ENCODE measurements around the gene ICAM4. TPM values are rescaled to one million over a fixed set of nuclear protein-coding genes. Genes with fewer than 3 reads are reported as not detected.

Gene ICAM4
- polyA plus RNA-seq, 3 donors, result 5.5 to 17.3 (median 11.2) TPM

- WGBS (ENCODE audit: insufficient coverage), result 0% methylated on average over 1 of the region's 4 CpGs
- DNase-seq, result peak in 1 of 3 donors; percentile 27
- intact Hi-C loops (cut with micrococcal nuclease), result no loop called here
- TF ChIP-seq CTCF (IDR thresholded peaks at IDR 0.05), result no peak
- Mint-ChIP-seq H3K9me3 (peaks cover 0 to 23% (median 10%) of the 10 kb centered on the region in 7 donors), H3K4me3 (no peak overlapping the region), H3K27me3 (ENCODE audit: low read depth in 3 of 3) (peaks cover 26 to 36% (median 32%) of the 10 kb centered on the region in 3 donors), H3K27ac (peak overlapping the region in 3 of 7 donors; percentile 37 to 64 (median 40)), H3K4me1 (peaks cover 52% of the 10 kb centered on the region), H3K36me3 (peaks cover 59 to 66% of the 10 kb centered on the region in 2 donors)
- Histone ChIP-seq H3K4me1 (ENCODE audit: control insufficient read depth in 1 of 2, insufficient read depth in 2 of 2, low read length in 2 of 2) (peaks cover 52 to 58% of the 10 kb centered on the region in 2 donors), H3K4me3 (replicated peaks in 1 of 3; ENCODE audit: low read depth in 2 of 3, low read length in 3 of 3) (no peak overlapping the region), H3K79me2 (ENCODE audit: insufficient read depth, low read length) (no peaks in the 10 kb centered on the region), H3K36me3 (replicated peaks in 1 of 2; ENCODE audit: control insufficient read depth in 1 of 2, insufficient read depth in 2 of 2, low read length in 2 of 2) (peaks cover 43 to 54% of the 10 kb centered on the region in 2 donors), H3K9me3 (replicated peaks in 1 of 2; ENCODE audit: control insufficient read depth in 1 of 2, insufficient read depth in 1 of 2, low read length in 2 of 2) (no peaks in the 10 kb centered on the region), H4K20me1 (ENCODE audit: insufficient read depth, low read length) (peaks cover 67% of the 10 kb centered on the region), H2AFZ (ENCODE audit: insufficient read depth, low read depth, low read length, poor library complexity, severe bottlenecking) (no peak overlapping the region), H3K27ac (ENCODE audit: low read depth in 1 of 2, low read length in 2 of 2) (no peak overlapping the region), H3K4me2 (replicated peaks; ENCODE audit: extremely low read depth, low read length, poor library complexity, severe bottlenecking) (no peak overlapping the region), H3K27me3 (ENCODE audit: control insufficient read depth in 2 of 2, insufficient read depth in 2 of 2, low read length in 2 of 2) (peaks cover 9 to 30% of the 10 kb centered on the region in 2 donors), H3K9ac (ENCODE audit: insufficient read depth, low read length, poor library complexity, severe bottlenecking) (no peak overlapping the region)
Measured at GRCh38 chr19:10285393-10285792, 1.4 kb upstream of the ICAM4 start.

- Histone ChIP-seq H3K4me2 (replicated peaks; ENCODE audit: extremely low read depth, low read length, poor library complexity, severe bottlenecking) (peak overlapping the region; percentile 78), H3K36me3 (replicated peaks in 1 of 2; ENCODE audit: control insufficient read depth in 1 of 2, insufficient read depth in 2 of 2, low read length in 2 of 2) (peaks cover 25% of the 10 kb centered on the region in 2 donors), H3K27ac (ENCODE audit: low read depth in 1 of 2, low read length in 2 of 2) (no peak overlapping the region), H3K9ac (ENCODE audit: insufficient read depth, low read length, poor library complexity, severe bottlenecking) (no peak overlapping the region), H3K4me1 (ENCODE audit: control insufficient read depth in 1 of 2, insufficient read depth in 2 of 2, low read length in 2 of 2) (peaks cover 86 to 91% of the 10 kb centered on the region in 2 donors), H2AFZ (ENCODE audit: insufficient read depth, low read depth, low read length, poor library complexity, severe bottlenecking) (peak overlapping the region; percentile 1), H3K9me3 (replicated peaks in 1 of 2; ENCODE audit: control insufficient read depth in 1 of 2, insufficient read depth in 1 of 2, low read length in 2 of 2) (peaks cover 6 to 12% of the 10 kb centered on the region in 2 donors), H3K27me3 (ENCODE audit: control insufficient read depth in 2 of 2, insufficient read depth in 2 of 2, low read length in 2 of 2) (peaks cover 23 to 62% of the 10 kb centered on the region in 2 donors), H3K79me2 (ENCODE audit: insufficient read depth, low read length) (no peaks in the 10 kb centered on the region), H3K4me3 (replicated peaks in 1 of 3; ENCODE audit: low read depth in 2 of 3, low read length in 3 of 3) (peak overlapping the region in 2 of 3 experiments; percentile 55 to 74), H4K20me1 (ENCODE audit: insufficient read depth, low read length) (peaks cover 39% of the 10 kb centered on the region)
- intact Hi-C loops (cut with micrococcal nuclease), result no loop called here
- H3K9me3 Mint-ChIP-seq, result peaks cover 0 to 45% (median 26%) of the 10 kb centered on the region in 7 donors
- H3K36me3 Mint-ChIP-seq, result peaks cover 38 to 47% of the 10 kb centered on the region in 2 donors
- TF ChIP-seq CTCF (IDR thresholded peaks at IDR 0.05), result no peak
- peak overlapping the region; percentile 66 to 88 for H3K4me3 Mint-ChIP-seq
- peaks cover 84% of the 10 kb centered on the region for H3K4me1 Mint-ChIP-seq
- H3K27me3 Mint-ChIP-seq (ENCODE audit: low read depth in 3 of 3), result peaks cover 52 to 67% (median 65%) of the 10 kb centered on the region in 3 donors
- peak overlapping the region in 3 of 7 donors; percentile 56 to 76 (median 58) for H3K27ac Mint-ChIP-seq
- peak in 1 of 3 donors; percentile 43 for DNase-seq
- 0% methylated on average over 9 of the region's 23 CpGs for WGBS (ENCODE audit: insufficient coverage)
Measured at GRCh38 chr19:10288662-10289166, 2.0 kb downstream of the ICAM4 start.

Measured in CD14-positive monocyte (primary cell).